GM18498 (cell line): ENCODE measurements around the gene MAP3K19.

Experiments
- ATAC-seq: cut with Tn5 transposase; IDR thresholded peaks from one replicate; pipeline ENCODE4 v1.9.1; 2021; ENCODE audit warnings: mild to moderate bottlenecking, moderate library complexity; ENCODE audit not compliant: unreplicated experiment

Gene MAP3K19

GRCh38 chr2:134934641-134935040 is 112.6 kb downstream of the MAP3K19 start:
- ATAC-seq, result no peak

- no peak for ATAC-seq
Measured at GRCh38 chr2:134934150-134934549, 113.1 kb downstream of the MAP3K19 start.

- ATAC-seq, result no peak
Measured at GRCh38 chr2:134933732-134934131, 113.5 kb downstream of the MAP3K19 start.

GRCh38 chr2:134932864-134933526 is 114.3 kb downstream of the MAP3K19 start:
- ATAC-seq, result no peak

GRCh38 chr2:134927195-134927594 is 120.1 kb downstream of the MAP3K19 start:
- no peak for ATAC-seq

GRCh38 chr2:134926231-134926931 is 120.9 kb downstream of the MAP3K19 start:
- no peak for ATAC-seq

GRCh38 chr2:134924912-134925311 is 122.3 kb downstream of the MAP3K19 start:
- no peak for ATAC-seq

- ATAC-seq, result no peak
Measured at GRCh38 chr2:134919341-134920210, 127.7 kb downstream of the MAP3K19 start.

- ATAC-seq, result peak; percentile 81
Measured at GRCh38 chr2:134918526-134919340, 128.5 kb downstream of the MAP3K19 start, which contains the start of gene CCNT2. Gene CCNT2 (plus strand): TSS chr2:134918822. CDS start chr2:134918855, 33 bp downstream.

GRCh38 chr2:134917888-134918525 is 129.2 kb downstream of the MAP3K19 start:
- ATAC-seq, result peak; percentile 78

- peak; percentile 1 for ATAC-seq
Measured at GRCh38 chr2:134917360-134917865, 129.8 kb downstream of the MAP3K19 start.
